ENCODE measurements around the gene SLC4A9. TPM values are rescaled to one million over a fixed set of nuclear protein-coding genes. Genes with fewer than 3 reads are reported as not detected.

The SLC4A9 gene
- total RNA-seq, 1 donor from 2014 or later, result 0.23 TPM

DNA sequence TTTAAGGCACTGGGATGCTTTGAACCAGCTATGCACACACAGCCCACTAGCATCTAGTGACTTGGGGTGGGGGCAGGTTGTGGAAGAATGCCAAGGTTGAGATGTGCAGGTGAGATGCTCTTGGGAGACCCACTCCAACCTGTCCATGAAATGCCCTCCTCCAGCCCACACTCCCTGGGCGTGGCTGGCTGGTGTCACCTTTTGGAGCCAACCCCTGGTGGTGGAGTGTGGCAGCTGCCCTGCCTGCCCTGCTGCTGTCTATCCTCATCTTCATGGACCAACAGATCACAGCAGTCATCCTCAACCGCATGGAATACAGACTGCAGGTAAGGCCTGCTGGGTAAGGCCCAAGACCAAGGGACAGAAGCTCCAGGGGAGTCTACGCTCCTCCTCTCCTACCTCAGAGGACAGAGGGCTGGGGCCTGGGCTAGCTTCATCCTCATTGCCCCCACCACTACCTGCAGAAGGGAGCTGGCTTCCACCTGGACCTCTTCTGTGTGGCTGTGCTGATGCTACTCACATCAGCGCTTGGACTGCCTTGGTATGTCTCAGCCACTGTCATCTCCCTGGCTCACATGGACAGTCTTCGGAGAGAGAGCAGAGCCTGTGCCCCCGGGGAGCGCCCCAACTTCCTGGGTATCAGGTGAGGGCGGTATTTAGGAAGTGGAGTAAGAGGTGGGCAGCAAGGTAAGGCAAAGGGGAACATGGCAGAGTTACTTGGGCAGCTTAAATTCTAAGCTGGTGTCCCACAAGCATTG lies 7.4 kb downstream of the SLC4A9 start:
- TF ChIP-seq, protein P1, sequence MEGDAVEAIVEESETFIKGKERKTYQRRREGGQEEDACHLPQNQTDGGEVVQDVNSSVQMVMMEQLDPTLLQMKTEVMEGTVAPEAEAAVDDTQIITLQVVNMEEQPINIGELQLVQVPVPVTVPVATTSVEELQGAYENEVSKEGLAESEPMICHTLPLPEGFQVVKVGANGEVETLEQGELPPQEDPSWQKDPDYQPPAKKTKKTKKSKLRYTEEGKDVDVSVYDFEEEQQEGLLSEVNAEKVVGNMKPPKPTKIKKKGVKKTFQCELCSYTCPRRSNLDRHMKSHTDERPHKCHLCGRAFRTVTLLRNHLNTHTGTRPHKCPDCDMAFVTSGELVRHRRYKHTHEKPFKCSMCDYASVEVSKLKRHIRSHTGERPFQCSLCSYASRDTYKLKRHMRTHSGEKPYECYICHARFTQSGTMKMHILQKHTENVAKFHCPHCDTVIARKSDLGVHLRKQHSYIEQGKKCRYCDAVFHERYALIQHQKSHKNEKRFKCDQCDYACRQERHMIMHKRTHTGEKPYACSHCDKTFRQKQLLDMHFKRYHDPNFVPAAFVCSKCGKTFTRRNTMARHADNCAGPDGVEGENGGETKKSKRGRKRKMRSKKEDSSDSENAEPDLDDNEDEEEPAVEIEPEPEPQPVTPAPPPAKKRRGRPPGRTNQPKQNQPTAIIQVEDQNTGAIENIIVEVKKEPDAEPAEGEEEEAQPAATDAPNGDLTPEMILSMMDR (IDR thresholded peaks at IDR 0.05), result no peak
- Histone ChIP-seq H3K4me1 (peaks cover 5% of the 10 kb centered on the region), H3K27ac (no peak overlapping the region), H3K36me3 (no peaks in the 10 kb centered on the region), H3K4me3 (no peak overlapping the region), H3K27me3 (no peaks in the 10 kb centered on the region), H3K9me3 (no peaks in the 10 kb centered on the region)
- ATAC-seq, result no peak
- no peak for DNase-seq
- intact Hi-C loops (cut with DNase I), result no loop called here

DNA sequence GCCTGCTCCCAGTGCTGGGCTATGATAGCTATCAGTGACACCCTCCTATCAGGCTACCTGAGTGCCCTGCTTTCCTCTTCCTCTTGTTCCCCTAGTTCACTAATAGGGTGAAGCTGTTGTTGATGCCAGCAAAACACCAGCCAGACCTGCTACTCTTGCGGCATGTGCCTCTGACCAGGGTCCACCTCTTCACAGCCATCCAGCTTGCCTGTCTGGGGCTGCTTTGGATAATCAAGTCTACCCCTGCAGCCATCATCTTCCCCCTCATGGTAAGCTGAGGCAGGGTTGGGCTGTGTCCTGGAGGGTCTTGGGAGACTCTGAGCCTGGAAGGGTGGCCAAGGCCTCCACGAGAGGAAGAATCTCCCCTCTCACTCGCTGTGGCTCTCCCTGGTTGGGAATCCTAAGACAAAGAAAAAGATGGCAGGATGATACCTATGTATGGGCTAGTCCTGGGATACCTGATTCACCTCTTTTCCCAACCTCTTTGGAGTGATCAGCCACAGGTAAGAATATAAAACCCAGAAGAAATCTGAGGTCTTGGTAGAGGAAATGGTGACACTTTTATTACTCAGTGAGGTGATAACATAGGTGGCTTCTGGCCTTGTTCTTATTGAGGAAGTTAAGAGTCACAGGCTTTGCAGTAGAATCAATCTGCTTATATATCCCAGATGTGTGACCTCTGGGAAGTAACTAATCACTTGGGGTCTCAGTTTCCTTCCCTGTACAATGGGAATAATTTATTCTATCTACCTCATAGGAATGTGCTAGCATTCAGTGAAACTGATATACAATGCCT lies 11.6 kb downstream of the SLC4A9 start:
- Histone ChIP-seq H3K9me3 (no peaks in the 10 kb centered on the region), H3K27me3 (no peaks in the 10 kb centered on the region), H3K36me3 (no peaks in the 10 kb centered on the region), H3K27ac (no peak overlapping the region), H3K4me3 (no peak overlapping the region), H3K4me1 (peaks cover 18% of the 10 kb centered on the region)
- TF ChIP-seq, protein P1 (IDR thresholded peaks at IDR 0.05), result no peak
- ATAC-seq (no peak), DNase-seq (no peak)
- intact Hi-C loops (cut with DNase I), result no loop called here

DNA sequence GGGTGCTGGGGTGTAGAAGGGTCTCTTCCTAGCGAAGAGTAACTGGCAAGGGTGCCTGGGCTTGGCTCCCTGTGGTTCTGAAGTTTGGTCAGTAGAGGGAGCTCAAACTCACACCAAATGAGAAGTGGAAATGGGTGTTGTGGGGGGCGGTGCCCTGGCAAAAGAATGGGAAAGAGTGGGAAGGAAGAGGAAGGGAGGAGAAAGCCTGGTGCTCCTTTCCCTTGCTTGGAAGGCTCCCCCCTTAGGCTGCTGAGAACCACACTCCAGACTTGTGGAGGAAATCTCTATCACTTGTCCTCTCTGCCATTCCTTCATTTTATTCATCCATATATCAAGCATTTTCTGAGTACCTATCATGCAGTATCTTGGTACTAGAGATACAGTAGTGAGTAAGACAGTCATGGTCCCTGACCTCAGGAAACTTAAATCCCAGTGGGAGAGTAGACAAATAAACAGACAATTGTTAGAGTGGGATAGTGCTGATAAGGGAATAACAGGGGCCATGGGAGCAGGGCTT lies 13.0 kb downstream of the SLC4A9 start:
- H3K4me1 ChIP-seq, result peaks cover 18% of the 10 kb centered on the region
- H3K36me3 ChIP-seq, result no peaks in the 10 kb centered on the region
- no peaks in the 10 kb centered on the region for H3K27me3 ChIP-seq
- H3K4me3 ChIP-seq, result no peak overlapping the region
- peak; percentile 76 for DNase-seq
- H3K9me3 ChIP-seq, result no peaks in the 10 kb centered on the region
- peak overlapping the region; percentile 30 for H3K27ac ChIP-seq
- peak; percentile 88 for ATAC-seq
- TF ChIP-seq, protein P1 (IDR thresholded peaks at IDR 0.05), result peak; percentile 87
- intact Hi-C loops (cut with DNase I), result no loop called here

DNA sequence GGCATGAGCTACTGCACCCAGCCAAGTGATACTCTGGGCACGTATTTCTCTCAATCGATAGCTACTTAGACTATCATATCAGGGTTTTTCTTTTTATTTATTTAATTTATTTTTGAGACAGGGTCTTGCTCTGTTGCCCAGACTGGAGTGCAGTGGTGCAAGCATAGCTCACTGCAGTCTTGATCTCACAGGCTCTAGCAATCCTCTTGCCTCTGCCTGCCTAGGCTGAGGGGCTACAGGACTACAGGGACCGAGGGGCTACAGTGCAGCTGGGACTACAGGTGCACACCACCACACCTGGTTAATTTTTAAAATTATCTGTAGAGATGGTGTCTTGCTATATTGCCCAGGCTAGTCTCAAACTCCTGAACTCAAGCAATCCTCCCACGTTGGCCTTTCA lies 21.4 kb downstream of the SLC4A9 start:
- ATAC-seq, result no peak

DNA sequence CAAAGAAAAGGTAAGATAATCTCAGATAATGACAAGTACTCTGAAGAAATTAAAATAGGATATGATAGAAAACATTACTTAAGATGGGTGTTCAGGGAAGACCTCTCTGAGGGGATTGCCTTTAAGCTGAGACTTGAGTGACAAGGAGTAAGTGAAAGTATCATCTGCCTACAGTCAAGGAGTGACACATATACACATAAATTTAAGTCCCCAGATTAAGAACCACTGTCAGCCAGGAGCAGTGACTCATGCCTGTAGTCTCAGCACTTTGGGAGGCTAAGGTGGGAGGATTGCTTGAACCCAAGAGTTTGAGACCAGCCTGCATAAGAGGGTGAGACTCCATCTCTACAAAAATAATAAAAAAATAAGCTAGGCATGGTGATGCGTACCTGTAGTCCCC lies 22.0 kb downstream of the SLC4A9 start:
- no peak for ATAC-seq

More for the DNA sequence above, 21.4 kb downstream of the SLC4A9 start:
- TF ChIP-seq, protein P1 (IDR thresholded peaks at IDR 0.05), result no peak
- H3K4me1 ChIP-seq, result no peaks in the 10 kb centered on the region
- DNase-seq, result no peak
- no peak overlapping the region for H3K27ac ChIP-seq
- intact Hi-C loops (cut with DNase I), result no loop called here
- H3K27me3 ChIP-seq, result no peaks in the 10 kb centered on the region
- H3K9me3 ChIP-seq, result no peaks in the 10 kb centered on the region
- H3K36me3 ChIP-seq, result no peaks in the 10 kb centered on the region
- no peak overlapping the region for H3K4me3 ChIP-seq

More for the DNA sequence above, 22.0 kb downstream of the SLC4A9 start:
- TF ChIP-seq, protein P1 (IDR thresholded peaks at IDR 0.05), result no peak
- H3K36me3 ChIP-seq, result no peaks in the 10 kb centered on the region
- no peak overlapping the region for H3K27ac ChIP-seq
- H3K27me3 ChIP-seq, result no peaks in the 10 kb centered on the region
- H3K4me1 ChIP-seq, result no peaks in the 10 kb centered on the region
- DNase-seq, result no peak
- H3K9me3 ChIP-seq, result no peaks in the 10 kb centered on the region
- no peak overlapping the region for H3K4me3 ChIP-seq
- intact Hi-C loops (cut with DNase I), result no loop called here
